Testis (tissue), 2 donors: ENCODE results near the gene MCTP1.

Experiments
- CTCF ChIP-seq, 3 experiments: fragments of 450-650 bp in 2 of 3; fragments of 200-600 bp in 1 of 3; sonication (generic) in 1 of 3; IDR thresholded peaks; one replicate each; pipeline ENCODE4 v1.5.1; 2016 to 2019; ENCODE audit warnings: antibody characterized with exemption in 3 of 3, mild to moderate bottlenecking in 2 of 3, moderate library complexity in 1 of 3
- POLR2A ChIP-seq: fragments of 450-650 bp; IDR thresholded peaks from one replicate; pipeline ENCODE4 v1.6.1; 2017; ENCODE audit warnings: antibody characterized with exemption, mild to moderate bottlenecking, moderate library complexity

- TF ChIP-seq CTCF (IDR thresholded peaks at IDR 0.05) (no peak), POLR2A (no peak)
These were observed 64.5 kb downstream of the MCTP1 start for GRCh38 chr5:95220381-95220780.
